Measurements from ENCODE around the gene SLCO4C1.

SLCO4C1 gene

DNA sequence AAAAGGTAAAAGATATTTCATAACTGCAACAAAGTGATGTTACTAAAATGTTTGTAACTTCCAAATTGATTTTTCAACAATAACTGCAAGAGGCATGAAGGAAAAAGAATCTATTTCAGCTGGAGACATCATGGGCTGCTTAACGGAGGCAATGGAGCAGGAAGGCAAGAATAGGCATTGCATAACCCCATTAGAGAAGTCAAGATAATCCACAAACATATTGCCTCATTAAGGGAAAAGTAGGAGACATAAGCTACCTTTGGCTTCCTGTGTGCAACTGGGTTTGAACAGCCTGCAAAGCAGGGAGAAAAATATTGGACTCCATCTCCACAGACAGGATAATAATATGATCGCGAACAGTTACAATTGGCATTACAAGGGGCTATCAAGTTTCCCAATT lies 46.7 kb downstream of the SLCO4C1 start:
- TF ChIP-seq, protein P1, sequence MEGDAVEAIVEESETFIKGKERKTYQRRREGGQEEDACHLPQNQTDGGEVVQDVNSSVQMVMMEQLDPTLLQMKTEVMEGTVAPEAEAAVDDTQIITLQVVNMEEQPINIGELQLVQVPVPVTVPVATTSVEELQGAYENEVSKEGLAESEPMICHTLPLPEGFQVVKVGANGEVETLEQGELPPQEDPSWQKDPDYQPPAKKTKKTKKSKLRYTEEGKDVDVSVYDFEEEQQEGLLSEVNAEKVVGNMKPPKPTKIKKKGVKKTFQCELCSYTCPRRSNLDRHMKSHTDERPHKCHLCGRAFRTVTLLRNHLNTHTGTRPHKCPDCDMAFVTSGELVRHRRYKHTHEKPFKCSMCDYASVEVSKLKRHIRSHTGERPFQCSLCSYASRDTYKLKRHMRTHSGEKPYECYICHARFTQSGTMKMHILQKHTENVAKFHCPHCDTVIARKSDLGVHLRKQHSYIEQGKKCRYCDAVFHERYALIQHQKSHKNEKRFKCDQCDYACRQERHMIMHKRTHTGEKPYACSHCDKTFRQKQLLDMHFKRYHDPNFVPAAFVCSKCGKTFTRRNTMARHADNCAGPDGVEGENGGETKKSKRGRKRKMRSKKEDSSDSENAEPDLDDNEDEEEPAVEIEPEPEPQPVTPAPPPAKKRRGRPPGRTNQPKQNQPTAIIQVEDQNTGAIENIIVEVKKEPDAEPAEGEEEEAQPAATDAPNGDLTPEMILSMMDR (IDR thresholded peaks at IDR 0.05; ENCODE audit: insufficient read depth, low read length, poor library complexity, severe bottlenecking), result no peak
- no peak for TF ChIP-seq EZH2phosphoT487 (conservative IDR thresholded peaks at IDR 0.05; ENCODE audit: low read length)
- Histone ChIP-seq H3K9ac (ENCODE audit: low read length) (no peak overlapping the region), H3K9me2 (replicated peaks; ENCODE audit: insufficient read depth, low read length) (no peaks in the 10 kb centered on the region), H3K9me3 (ENCODE audit: insufficient read depth, low read length) (no peaks in the 10 kb centered on the region), H4K20me1 (ENCODE audit: low read depth, low read length) (no peaks in the 10 kb centered on the region), H3K4me2 (ENCODE audit: low read depth, low read length, poor library complexity, severe bottlenecking) (no peak overlapping the region), H3K36me3 (ENCODE audit: low read length) (no peaks in the 10 kb centered on the region), H3F3A (ENCODE audit: insufficient read depth) (no peaks in the 10 kb centered on the region), H3K79me2 (ENCODE audit: insufficient read depth, low read length) (no peaks in the 10 kb centered on the region), H2AFZ (ENCODE audit: low read depth, low read length, severe bottlenecking) (no peak overlapping the region), H3K27me3 (ENCODE audit: low read length) (no peaks in the 10 kb centered on the region), H3K27ac (ENCODE audit: low read depth, low read length) (no peak overlapping the region), H3K4me3 (ENCODE audit: insufficient read depth, low read length, poor library complexity, severe bottlenecking) (no peak overlapping the region)

GRCh38 chr5:102243213-102243612 lies 52.9 kb downstream of the SLCO4C1 start:
- no peaks in the 10 kb centered on the region for H3F3A ChIP-seq (ENCODE audit: insufficient read depth)
- H3K79me2 ChIP-seq (ENCODE audit: insufficient read depth, low read length), result no peaks in the 10 kb centered on the region
- H3K9ac ChIP-seq (ENCODE audit: low read length), result no peak overlapping the region
- no peaks in the 10 kb centered on the region for H3K36me3 ChIP-seq (ENCODE audit: low read length)
- TF ChIP-seq, protein P1 (IDR thresholded peaks at IDR 0.05; ENCODE audit: insufficient read depth, low read length, poor library complexity, severe bottlenecking), result no peak
- no peak for TF ChIP-seq EZH2phosphoT487 (conservative IDR thresholded peaks at IDR 0.05; ENCODE audit: low read length)
- H3K27me3 ChIP-seq (ENCODE audit: low read length), result no peaks in the 10 kb centered on the region
- no peak overlapping the region for H3K4me2 ChIP-seq (ENCODE audit: low read depth, low read length, poor library complexity, severe bottlenecking)
- no peaks in the 10 kb centered on the region for H3K9me3 ChIP-seq (ENCODE audit: insufficient read depth, low read length)
- no peak overlapping the region for H3K27ac ChIP-seq (ENCODE audit: low read depth, low read length)
- H3K9me2 ChIP-seq (replicated peaks; ENCODE audit: insufficient read depth, low read length), result no peaks in the 10 kb centered on the region
- H4K20me1 ChIP-seq (ENCODE audit: low read depth, low read length), result no peaks in the 10 kb centered on the region
- H2AFZ ChIP-seq (ENCODE audit: low read depth, low read length, severe bottlenecking), result no peak overlapping the region
- H3K4me3 ChIP-seq (ENCODE audit: insufficient read depth, low read length, poor library complexity, severe bottlenecking), result no peak overlapping the region

DNA sequence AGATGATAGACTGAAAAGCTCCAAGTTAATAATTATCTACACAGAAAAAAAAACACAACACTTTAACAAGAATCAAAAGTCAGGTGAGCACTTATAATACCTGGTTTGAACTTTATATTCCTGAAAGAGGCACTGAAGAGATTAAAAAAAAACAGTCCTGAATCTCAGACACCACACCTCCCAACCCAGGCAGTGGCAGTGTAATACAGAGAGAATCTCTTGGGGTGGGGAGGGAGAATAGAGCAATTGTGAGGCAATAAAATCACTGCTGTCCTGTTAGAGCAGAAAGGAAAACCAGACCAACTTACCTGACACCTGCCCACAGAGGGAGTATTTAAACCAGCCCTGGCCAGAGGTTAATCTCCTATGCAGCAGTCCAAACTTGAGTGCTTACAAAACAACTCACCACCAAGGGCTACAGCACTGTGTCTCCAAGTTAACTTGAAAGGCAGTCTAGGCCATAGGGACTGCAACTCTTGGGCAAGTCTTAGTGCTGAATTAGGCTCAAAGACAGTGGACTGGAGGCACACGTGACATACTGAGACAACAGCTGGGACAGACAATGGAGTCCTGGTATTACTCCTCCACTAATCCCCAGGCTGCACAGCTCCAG lies 54.2 kb downstream of the SLCO4C1 start:
- Histone ChIP-seq H4K20me1 (ENCODE audit: low read depth, low read length) (no peaks in the 10 kb centered on the region), H3K9ac (ENCODE audit: low read length) (no peak overlapping the region), H3K9me2 (replicated peaks; ENCODE audit: insufficient read depth, low read length) (no peaks in the 10 kb centered on the region), H3K4me2 (ENCODE audit: low read depth, low read length, poor library complexity, severe bottlenecking) (no peak overlapping the region), H3K27ac (ENCODE audit: low read depth, low read length) (no peak overlapping the region), H3K27me3 (ENCODE audit: low read length) (no peaks in the 10 kb centered on the region), H3K36me3 (ENCODE audit: low read length) (no peaks in the 10 kb centered on the region), H3K79me2 (ENCODE audit: insufficient read depth, low read length) (no peaks in the 10 kb centered on the region), H3K9me3 (ENCODE audit: insufficient read depth, low read length) (no peaks in the 10 kb centered on the region), H3F3A (ENCODE audit: insufficient read depth) (no peaks in the 10 kb centered on the region), H2AFZ (ENCODE audit: low read depth, low read length, severe bottlenecking) (no peak overlapping the region), H3K4me3 (ENCODE audit: insufficient read depth, low read length, poor library complexity, severe bottlenecking) (no peak overlapping the region)
- TF ChIP-seq, protein P1 (IDR thresholded peaks at IDR 0.05; ENCODE audit: insufficient read depth, low read length, poor library complexity, severe bottlenecking), result no peak
- no peak for TF ChIP-seq EZH2phosphoT487 (conservative IDR thresholded peaks at IDR 0.05; ENCODE audit: low read length)

Data from SU-DHL-6 (cell line).